Epithelial cell of proximal tubule (primary cell): ENCODE results near the gene CBFA2T3. TPM values are rescaled to one million over a fixed set of nuclear protein-coding genes. Genes with fewer than 3 reads are reported as not detected.

Experiments used
- DNase-seq: peaks from one replicate; pipeline ENCODE4 v3.0.0-alpha.2; 2011; ENCODE audit warnings: low read depth
- H3K4me3 ChIP-seq: 2 replicates; pipeline ENCODE4 v1.5.1; 2011; ENCODE audit warnings: low read depth, mild to moderate bottlenecking, low read length
- CTCF ChIP-seq: conservative IDR thresholded peaks from 2 replicates; pipeline ENCODE4 v1.5.1; 2012; ENCODE audit warnings: low read depth, mild to moderate bottlenecking, low read length
- total RNA-seq: library from RNA; depleted of rRNA; stranded (reverse); fragments of >200 nt; gene quantifications from 2 replicates; pipeline ENCODE4 v1.2.3, GENCODE V29; 2015

The CBFA2T3 gene
- total RNA-seq, 1 donor from 2014 or later: 0.86 TPM

GRCh38 chr16:88962478-88963152 is 14.4 kb downstream of the CBFA2T3 start:
- no peak overlapping the region for H3K4me3 ChIP-seq
- DNase-seq: no peak
- TF ChIP-seq CTCF: no peak

GRCh38 chr16:88961011-88961410 is 16.0 kb downstream of the CBFA2T3 start:
- DNase-seq: no peak
- no peak for TF ChIP-seq CTCF

GRCh38 chr16:88960516-88960915 is 16.5 kb downstream of the CBFA2T3 start:
- DNase-seq: no peak
- no peak for TF ChIP-seq CTCF

More at GRCh38 chr16:88961011-88961410, 16.0 kb downstream of the CBFA2T3 start:
- no peak overlapping the region for H3K4me3 ChIP-seq

GRCh38 chr16:88959022-88959421 is 18.0 kb downstream of the CBFA2T3 start:
- H3K4me3 ChIP-seq: no peak overlapping the region
- DNase-seq: no peak
- TF ChIP-seq CTCF: no peak

More at GRCh38 chr16:88960516-88960915, 16.5 kb downstream of the CBFA2T3 start:
- no peak overlapping the region for H3K4me3 ChIP-seq

GRCh38 chr16:88957887-88958577 is 19.0 kb downstream of the CBFA2T3 start:
- DNase-seq: no peak
- no peak overlapping the region for H3K4me3 ChIP-seq
- no peak for TF ChIP-seq CTCF

GRCh38 chr16:88957433-88957767 is 19.6 kb downstream of the CBFA2T3 start:
- no peak for DNase-seq
- TF ChIP-seq CTCF: no peak

More at GRCh38 chr16:88957433-88957767, 19.6 kb downstream of the CBFA2T3 start:
- no peak overlapping the region for H3K4me3 ChIP-seq
